A549 (cell line): Measurements from ENCODE around the gene PUDP. TPM values are rescaled to one million over a fixed set of nuclear protein-coding genes. Genes with fewer than 3 reads are reported as not detected.

Experiments used
- ATAC-seq, 2 experiments: fragments of 200-7000 bp in 1 of 2; fragments of >200 bp in 1 of 2; cut with Nextera tagmentation in 1 of 2; cut with Tn5 transposase in 1 of 2; 3 replicates each; pipeline versions ENCODE4 v1.8.0 to v1.9.1; 2018 to 2020; ENCODE audit warnings: mild to moderate bottlenecking in 1 of 2, moderate library complexity in 1 of 2
- CTCF ChIA-PET: fragments of 300-600 bp; sonication (Branson Sonifier 250); formaldehyde crosslinking; extraction: SDS; loops from one replicate; lab custom pipeline; 2021; ENCODE audit warnings: antibody characterized with exemption, inconsistent platforms; lab: Yijun Ruan, JAX
- POLR2A ChIA-PET: fragments of 350-600 bp; formaldehyde crosslinking; extraction: SDS; loops from one replicate; lab custom pipeline; 2021; ENCODE audit warnings: antibody characterized with exemption, inconsistent platforms; lab: Yijun Ruan, JAX
- DNase-seq, 2 experiments: peaks; one replicate each; pipeline versions ENCODE4 v3.0.0 to v3.0.0-alpha.2; 2011 to 2016; ENCODE audit warnings: low read depth in 1 of 2, low spot score in 1 of 2
- FAIRE-seq: peaks from 2 replicates; lab custom pipeline; 2011; peaks lifted over from hg19 to GRCh38; lab: Jason Lieb, UNC
- H3K27ac ChIP-seq, 2 experiments: fragments of >200 bp; sonication (Bioruptor Twin); formaldehyde crosslinking; 3 replicates each; pipeline ENCODE4 v1.5.1; 2016 to 2017
- H3K4me1 ChIP-seq: fragments of >200 bp; sonication (Bioruptor Twin); formaldehyde crosslinking; 3 replicates; pipeline ENCODE4 v1.6.1; 2016
- H3K4me2 ChIP-seq: fragments of >200 bp; sonication (Bioruptor Twin); formaldehyde crosslinking; 3 replicates; pipeline ENCODE4 v1.6.1; 2016
- H3K4me3 ChIP-seq: fragments of >200 bp; sonication (Bioruptor Twin); formaldehyde crosslinking; 3 replicates; pipeline ENCODE4 v1.5.1; 2016
- H3K9me3 ChIP-seq: fragments of >200 bp; sonication (Bioruptor Twin); formaldehyde crosslinking; 3 replicates; pipeline ENCODE4 v1.6.1; 2016
- ATOH8 ChIP-seq: fragments of 250-450 bp; sonication (Bioruptor Pico); IDR thresholded peaks from 2 replicates; pipeline ENCODE4 v1.5.0; 2020; ENCODE audit warnings: low read depth, mild to moderate bottlenecking, moderate library complexity
- CBX2 ChIP-seq: fragments of 200-600 bp; sonication (generic); IDR thresholded peaks from 2 replicates; pipeline ENCODE4 v1.6.1; 2016; ENCODE audit warnings: low read depth, mild to moderate bottlenecking, borderline replicate concordance
- CEBPB ChIP-seq, 2 experiments: fragments of >200 bp in 1 of 2; sonication (Bioruptor Twin) in 1 of 2; formaldehyde crosslinking in 1 of 2; IDR thresholded peaks; 2 replicates each; pipeline ENCODE4 v1.6.1; 2012 to 2016
- CHD2 ChIP-seq: fragments of 150-350 bp; IDR thresholded peaks from 2 replicates; pipeline ENCODE4 v1.6.1; 2014; ENCODE audit warnings: low read length; ENCODE audit not compliant: partially characterized antibody
- CHD4 ChIP-seq: fragments of 200-600 bp; sonication (generic); IDR thresholded peaks from 2 replicates; pipeline ENCODE4 v1.6.1; 2016; ENCODE audit warnings: antibody characterized with exemption, mild to moderate bottlenecking, borderline replicate concordance
- CTCF ChIP-seq: fragments of >200 bp; sonication (Bioruptor Twin); formaldehyde crosslinking; IDR thresholded peaks from 3 replicates; pipeline ENCODE4 v1.5.1; 2016
- E2F6 ChIP-seq: IDR thresholded peaks from 2 replicates; pipeline ENCODE4 v1.6.1; 2012; ENCODE audit warnings: low read depth, borderline replicate concordance
- ESRRA ChIP-seq: fragments of 150-350 bp; IDR thresholded peaks from 2 replicates; pipeline ENCODE4 v1.6.1; 2014; ENCODE audit warnings: mild to moderate bottlenecking, low read length, borderline replicate concordance
- FOSL2 ChIP-seq, 2 experiments: fragments of 450-650 bp in 1 of 2; fragments of >200 bp in 1 of 2; sonication (Bioruptor Twin) in 1 of 2; formaldehyde crosslinking; IDR thresholded peaks; 2 replicates each; pipeline versions ENCODE4 v1.5.0 to v1.6.1; 2016 to 2020; ENCODE audit warnings: mild to moderate bottlenecking in 1 of 2, moderate library complexity in 1 of 2
- GATA3 ChIP-seq: IDR thresholded peaks from 2 replicates; pipeline ENCODE4 v1.6.1; 2012; ENCODE audit warnings: borderline replicate concordance
- HES2 ChIP-seq: fragments of >200 bp; sonication (Bioruptor Twin); formaldehyde crosslinking; IDR thresholded peaks from 2 replicates; pipeline ENCODE4 v1.6.1; 2016
- HEYL ChIP-seq: fragments of 250-450 bp; sonication (Bioruptor Pico); IDR thresholded peaks from 2 replicates; pipeline ENCODE4 v1.8.0; 2021; ENCODE audit warnings: mild to moderate bottlenecking, moderate library complexity
- HOXA7 ChIP-seq: fragments of 250-450 bp; sonication (Bioruptor Pico); IDR thresholded peaks from 2 replicates; pipeline ENCODE4 v1.5.0; 2020; ENCODE audit warnings: mild to moderate bottlenecking, moderate library complexity
- HOXB5 ChIP-seq: fragments of 250-450 bp; sonication (Bioruptor Pico); IDR thresholded peaks from 2 replicates; pipeline ENCODE4 v1.5.0; 2020; ENCODE audit warnings: mild to moderate bottlenecking, moderate library complexity
- JUNB ChIP-seq: fragments of >200 bp; sonication (Bioruptor Twin); formaldehyde crosslinking; IDR thresholded peaks from 2 replicates; pipeline ENCODE4 v1.6.1; 2016
- KDM1A ChIP-seq: fragments of 200-600 bp; sonication (generic); IDR thresholded peaks from 2 replicates; pipeline ENCODE4 v1.6.1; 2016; ENCODE audit warnings: low read depth, mild to moderate bottlenecking
- MAFK ChIP-seq: fragments of 450-650 bp; IDR thresholded peaks from 2 replicates; pipeline ENCODE4 v1.6.1; 2014; ENCODE audit not compliant: partially characterized antibody
- MAX ChIP-seq: IDR thresholded peaks from 2 replicates; pipeline ENCODE4 v1.6.1; 2012
- MYC ChIP-seq: IDR thresholded peaks from 2 replicates; pipeline ENCODE4 v1.6.1; 2012; ENCODE audit warnings: mild to moderate bottlenecking, inconsistent platforms, low read length, improper control_type of control experiment, borderline replicate concordance
- NFE2L2 ChIP-seq: fragments of 150-350 bp; conservative IDR thresholded peaks from 2 replicates; pipeline ENCODE4 v1.6.1; 2014; ENCODE audit warnings: low read length
- NPAS2 ChIP-seq: fragments of 250-450 bp; sonication (Bioruptor Pico); IDR thresholded peaks from 2 replicates; pipeline ENCODE4 v1.8.0; 2022; ENCODE audit warnings: mild to moderate bottlenecking, moderate library complexity, borderline replicate concordance
- PHF8 ChIP-seq: fragments of 200-600 bp; sonication (generic); IDR thresholded peaks from 2 replicates; pipeline ENCODE4 v1.6.1; 2016; ENCODE audit warnings: low read depth, mild to moderate bottlenecking, antibody characterized with exemption, moderate library complexity, borderline replicate concordance
- SMC3 ChIP-seq: fragments of >200 bp; sonication (Bioruptor Twin); formaldehyde crosslinking; IDR thresholded peaks from 3 replicates; pipeline ENCODE4 v1.6.1; 2018; ENCODE audit warnings: inconsistent platforms
- TFCP2L1 ChIP-seq: fragments of 250-450 bp; sonication (Bioruptor Pico); IDR thresholded peaks from 2 replicates; pipeline ENCODE4 v1.5.0; 2021; ENCODE audit warnings: mild to moderate bottlenecking
- ZFP36 ChIP-seq: fragments of 450-650 bp; IDR thresholded peaks from 2 replicates; pipeline ENCODE4 v1.6.1; 2014; ENCODE audit warnings: borderline replicate concordance; ENCODE audit not compliant: partially characterized antibody
- ZNF302 ChIP-seq: fragments of 250-450 bp; sonication (Bioruptor Pico); IDR thresholded peaks from 2 replicates; pipeline ENCODE4 v1.9.0; 2021; ENCODE audit warnings: inconsistent platforms, mild to moderate bottlenecking, moderate library complexity
- WGBS: methylation state at CpG from one replicate; pipeline ENCODE4 v1.1.6; 2017; ENCODE audit errors: missing lambda C conversion rate; 5-methylcytosine and 5-hydroxymethylcytosine counted together
- polyA plus RNA-seq, 4 experiments: library from polyadenylated mRNA; depleted of rRNA in 3 of 4; stranded (reverse); fragments of >200 nt; fragmentation: RNase III in 1 of 4; extraction: RNeasy Plus Mini Kit Qiagen cat#74134 plus additional on column Dnase treatment in 1 of 4; gene quantifications; 2 replicates in 3 of 4; 3 replicates in 1 of 4; pipeline ENCODE4 v1.2.3, GENCODE V29; 2011 to 2017
- TF ChIP-seq, protein P1 (sequence below): fragments of 450-650 bp; IDR thresholded peaks from 2 replicates; pipeline ENCODE4 v1.6.1; 2014; ENCODE audit warnings: antibody characterized with exemption
- TF ChIP-seq, protein P2 (sequence below): IDR thresholded peaks from 2 replicates; pipeline ENCODE4 v1.6.1; 2012

Gene PUDP
- polyA plus RNA-seq, 2 of the 4 experiments (the other 2 are of a cell fraction): 26.2 to 50.7 TPM

GRCh38 chrX:7155163-7155562, 7.2 kb upstream of the PUDP start:
- peak; percentile 90 for FAIRE-seq
- TF ChIP-seq MAFK (peak; percentile 54), HES2 (no peak)
- TF ChIP-seq, all 56 proteins: peak for 1
- no peaks in the 10 kb centered on the region for H3K9me3 ChIP-seq
- 59% methylated on average over 1 of the region's 1 CpG for WGBS
- ATAC-seq (no peak), DNase-seq (no peak)
- H3K27ac ChIP-seq: no peak overlapping the region
- ChIA-PET CTCF (interaction anchor here (0.6 to 1.7 kb wide), 2 partner anchors 12 to 43 kb away, joined by 3 read pairs; no protein-coding TSS in a partner anchor), POLR2A (no interaction called here)
- H3K4me1 ChIP-seq: peaks cover 24% of the 10 kb centered on the region
- H3K4me2 ChIP-seq: no peak overlapping the region
- H3K4me3 ChIP-seq: no peak overlapping the region

DNA sequence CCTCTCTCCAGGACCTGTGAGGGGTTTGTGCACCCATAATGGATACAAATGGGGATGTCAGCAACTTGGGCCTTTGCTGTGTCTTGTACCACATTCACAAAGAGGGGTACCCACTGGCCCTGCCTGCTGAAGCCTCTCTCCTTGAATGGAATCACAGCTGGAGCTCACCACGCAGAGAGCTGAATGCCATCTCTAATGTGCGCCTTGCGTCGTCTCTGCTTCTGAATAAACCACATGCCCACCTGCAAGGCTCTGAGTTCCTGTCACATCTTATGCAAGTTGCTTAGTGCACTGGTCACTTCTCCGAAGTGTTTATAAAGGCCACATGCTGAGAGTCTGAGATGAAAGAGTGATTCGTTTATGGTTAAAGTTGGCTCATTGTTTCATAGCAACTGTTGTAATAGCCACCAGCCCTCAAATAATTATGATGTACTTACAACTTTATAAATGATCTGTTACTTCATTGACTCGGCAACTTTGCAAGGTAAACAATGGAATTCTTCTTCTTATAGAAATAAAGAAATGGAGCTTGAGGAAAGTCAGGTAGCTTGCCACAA, 6.2 kb upstream of the PUDP start:
- no peak overlapping the region for H3K4me2 ChIP-seq
- FAIRE-seq: no peak
- ATAC-seq: no peak
- ChIA-PET CTCF (interaction anchor here (0.6 kb wide), 1 partner anchor 11 kb away, joined by 3 read pairs; no protein-coding TSS in a partner anchor), POLR2A (no interaction called here)
- H3K9me3 ChIP-seq: no peaks in the 10 kb centered on the region
- H3K4me3 ChIP-seq: no peak overlapping the region
- peaks cover 16% of the 10 kb centered on the region for H3K4me1 ChIP-seq
- 47% methylated on average over 3 of the region's 7 CpGs for WGBS
- no peak overlapping the region for H3K27ac ChIP-seq
- DNase-seq: no peak
- TF ChIP-seq JUNB (no peak), E2F6 (no peak), NFE2L2 (no peak), PHF8 (no peak), TFCP2L1 (CRISPR knock-in tag) (no peak), MYC (no peak), CBX2 (no peak), GATA3 (no peak), CTCF (no peak), SMC3 (no peak), CHD4 (no peak), HEYL (no peak), MAX (no peak), ATOH8 (CRISPR knock-in tag) (no peak), HOXB5 (CRISPR knock-in tag) (no peak)

GRCh38 chrX:7153231-7153630, 5.3 kb upstream of the PUDP start:
- POLR2A ChIA-PET: no interaction called here
- FAIRE-seq (no peak), DNase-seq (no peak), ATAC-seq (no peak)
- H3K9me3 ChIP-seq: no peaks in the 10 kb centered on the region
- CTCF ChIA-PET: no interaction called here
- no peak overlapping the region for H3K4me3 ChIP-seq
- H3K27ac ChIP-seq: no peak overlapping the region
- 30% methylated on average over 1 of the region's 2 CpGs for WGBS
- no peak overlapping the region for H3K4me2 ChIP-seq
- peaks cover 7% of the 10 kb centered on the region; the same call in 2 of the 3 replicates for H3K4me1 ChIP-seq
- TF ChIP-seq KDM1A (no peak), CEBPB (IDR thresholded peaks at IDR 0.05) (no peak), FOSL2 (IDR thresholded peaks at IDR 0.05) (no peak), FOSL2 (CRISPR knock-in tag; IDR thresholded peaks at IDR 0.05) (no peak), CHD2 (no peak), ZFP36 (no peak), ZNF302 (CRISPR knock-in tag) (no peak), ESRRA (no peak), MAFK (no peak), NPAS2 (no peak), TFCP2L1 (CRISPR knock-in tag) (no peak), SMC3 (no peak), HOXA7 (CRISPR knock-in tag) (no peak)
- TF ChIP-seq, protein P1, sequence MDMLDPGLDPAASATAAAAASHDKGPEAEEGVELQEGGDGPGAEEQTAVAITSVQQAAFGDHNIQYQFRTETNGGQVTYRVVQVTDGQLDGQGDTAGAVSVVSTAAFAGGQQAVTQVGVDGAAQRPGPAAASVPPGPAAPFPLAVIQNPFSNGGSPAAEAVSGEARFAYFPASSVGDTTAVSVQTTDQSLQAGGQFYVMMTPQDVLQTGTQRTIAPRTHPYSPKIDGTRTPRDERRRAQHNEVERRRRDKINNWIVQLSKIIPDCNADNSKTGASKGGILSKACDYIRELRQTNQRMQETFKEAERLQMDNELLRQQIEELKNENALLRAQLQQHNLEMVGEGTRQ: no peak
- TF ChIP-seq, protein P2, sequence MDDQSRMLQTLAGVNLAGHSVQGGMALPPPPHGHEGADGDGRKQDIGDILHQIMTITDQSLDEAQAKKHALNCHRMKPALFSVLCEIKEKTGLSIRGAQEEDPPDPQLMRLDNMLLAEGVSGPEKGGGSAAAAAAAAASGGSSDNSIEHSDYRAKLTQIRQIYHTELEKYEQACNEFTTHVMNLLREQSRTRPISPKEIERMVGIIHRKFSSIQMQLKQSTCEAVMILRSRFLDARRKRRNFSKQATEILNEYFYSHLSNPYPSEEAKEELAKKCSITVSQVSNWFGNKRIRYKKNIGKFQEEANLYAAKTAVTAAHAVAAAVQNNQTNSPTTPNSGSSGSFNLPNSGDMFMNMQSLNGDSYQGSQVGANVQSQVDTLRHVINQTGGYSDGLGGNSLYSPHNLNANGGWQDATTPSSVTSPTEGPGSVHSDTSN: no peak
